Neural crest cell (in vitro differentiated cells): ENCODE results near the gene MMP7. TPM values are rescaled to one million over a fixed set of nuclear protein-coding genes. Genes with fewer than 3 reads are reported as not detected.

Experiments
- DNase-seq: peaks from one replicate; pipeline ENCODE4 v3.0.0; 2021; ENCODE audit warnings: low read depth, mixed read lengths, low spot score
- H3K27ac Mint-ChIP-seq: one replicate; pipeline ENCODE4 v1.8.0; 2021; ENCODE audit warnings: mild to moderate bottlenecking, mixed read lengths; ENCODE audit not compliant: unreplicated experiment
- H3K27me3 Mint-ChIP-seq: 2 replicates; pipeline ENCODE4 v1.8.0; 2021; ENCODE audit warnings: low read depth, mild to moderate bottlenecking, mixed read lengths
- H3K36me3 Mint-ChIP-seq: 2 replicates; pipeline ENCODE4 v1.8.0; 2021; ENCODE audit warnings: low read depth, mild to moderate bottlenecking, mixed read lengths
- H3K4me1 Mint-ChIP-seq: 2 replicates; pipeline ENCODE4 v1.8.0; 2021; ENCODE audit warnings: mixed read lengths
- H3K4me3 Mint-ChIP-seq: one replicate; pipeline ENCODE4 v1.8.0; 2021; ENCODE audit warnings: mild to moderate bottlenecking, mixed read lengths
- H3K9me3 Mint-ChIP-seq: 2 replicates; pipeline ENCODE4 v1.8.0; 2021; ENCODE audit warnings: mixed read lengths
- CTCF ChIP-seq: fragments of 200-600 bp; sonication (generic); conservative IDR thresholded peaks from 2 replicates; pipeline ENCODE4 v1.5.0; 2021; ENCODE audit warnings: antibody characterized with exemption, mild to moderate bottlenecking
- total RNA-seq: library from RNA; stranded (reverse); gene quantifications from 2 replicates; pipeline ENCODE4 v1.2.1, GENCODE V29; 2021

The MMP7 gene
- total RNA-seq, 1 donor from 2014 or later: not detected

DNA sequence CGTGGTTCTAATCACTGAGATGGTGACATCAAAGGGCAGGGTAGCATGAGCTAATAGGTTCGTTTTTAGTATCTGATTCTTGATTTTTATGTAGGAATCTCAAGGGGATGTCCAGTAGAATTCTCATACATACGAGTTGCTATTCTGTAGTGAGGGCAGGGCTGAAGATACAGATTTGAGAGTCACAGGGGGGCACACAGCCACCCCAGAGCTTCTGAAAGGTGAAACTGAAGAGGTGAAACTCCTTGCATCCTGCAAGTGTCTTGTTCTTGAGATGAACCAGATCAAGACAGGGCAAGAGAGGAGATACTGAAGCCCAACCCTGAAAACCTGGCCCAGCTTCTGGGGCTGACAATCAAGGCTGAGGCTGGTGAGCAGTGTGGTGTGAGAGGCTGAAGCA is 42.3 kb downstream of the MMP7 start:
- H3K27me3 Mint-ChIP-seq: no peaks in the 10 kb centered on the region
- H3K4me1 Mint-ChIP-seq: no peaks in the 10 kb centered on the region
- TF ChIP-seq CTCF: no peak
- H3K27ac Mint-ChIP-seq: no peak overlapping the region
- DNase-seq: no peak
- no peaks in the 10 kb centered on the region for H3K9me3 Mint-ChIP-seq
- no peaks in the 10 kb centered on the region for H3K36me3 Mint-ChIP-seq
- no peak overlapping the region for H3K4me3 Mint-ChIP-seq

GRCh38 chr11:102487214-102487613 is 43.3 kb downstream of the MMP7 start:
- DNase-seq: no peak
- no peak overlapping the region for H3K4me3 Mint-ChIP-seq
- H3K27me3 Mint-ChIP-seq: no peaks in the 10 kb centered on the region
- H3K9me3 Mint-ChIP-seq: no peaks in the 10 kb centered on the region
- no peaks in the 10 kb centered on the region for H3K36me3 Mint-ChIP-seq
- H3K27ac Mint-ChIP-seq: no peak overlapping the region
- no peaks in the 10 kb centered on the region for H3K4me1 Mint-ChIP-seq
- TF ChIP-seq CTCF: no peak

DNA sequence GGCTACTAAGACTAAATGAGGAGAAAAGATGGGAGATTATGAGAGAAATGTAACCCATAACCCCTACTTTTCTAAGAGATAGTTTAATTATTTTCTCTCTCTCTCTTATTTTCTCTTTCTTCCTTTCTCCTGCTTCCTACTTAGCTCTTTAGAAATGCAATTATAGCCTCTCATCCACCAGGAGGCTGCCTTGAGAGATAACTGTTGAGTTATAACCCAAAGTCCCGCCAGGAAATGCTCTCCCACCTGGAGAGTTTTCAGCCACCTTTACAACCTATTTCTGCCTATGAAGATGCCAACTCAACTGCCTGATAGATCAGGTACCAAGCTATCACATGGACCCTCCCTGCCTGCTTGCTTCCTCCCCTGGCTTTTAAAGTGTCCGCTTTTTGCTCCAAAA is 44.0 kb downstream of the MMP7 start:
- Mint-ChIP-seq H3K4me3 (no peak overlapping the region), H3K27me3 (no peaks in the 10 kb centered on the region), H3K4me1 (no peaks in the 10 kb centered on the region), H3K36me3 (no peaks in the 10 kb centered on the region), H3K9me3 (no peaks in the 10 kb centered on the region), H3K27ac (no peak overlapping the region)
- no peak for DNase-seq
- no peak for TF ChIP-seq CTCF

- Mint-ChIP-seq H3K4me3 (no peak overlapping the region), H3K27me3 (no peaks in the 10 kb centered on the region), H3K9me3 (no peaks in the 10 kb centered on the region), H3K27ac (no peak overlapping the region), H3K36me3 (no peaks in the 10 kb centered on the region), H3K4me1 (no peaks in the 10 kb centered on the region)
- no peak for DNase-seq
- TF ChIP-seq CTCF: no peak
Measured at GRCh38 chr11:102485095-102485722, 45.3 kb downstream of the MMP7 start.

- Mint-ChIP-seq H3K4me3 (no peak overlapping the region), H3K9me3 (no peaks in the 10 kb centered on the region), H3K4me1 (peaks cover 3% of the 10 kb centered on the region), H3K27me3 (no peaks in the 10 kb centered on the region), H3K27ac (no peak overlapping the region), H3K36me3 (no peaks in the 10 kb centered on the region)
- DNase-seq: no peak
- TF ChIP-seq CTCF: no peak
Measured at GRCh38 chr11:102482433-102482832, 48.1 kb downstream of the MMP7 start.
